GM12878 (cell line): ENCODE data around the gene WDR77. TPM values are rescaled to one million over a fixed set of nuclear protein-coding genes. Genes with fewer than 3 reads are reported as not detected.

Experiments
- ATAC-seq: fragments of 200-7000 bp; cut with Tn5 transposase; 3 replicates; pipeline ENCODE4 v1.9.1; 2020; ENCODE audit warnings: mild to moderate bottlenecking, moderate library complexity
- BruUV-seq: library from RNA; stranded (reverse); fragments of 400-500 nt; replicated peaks from 2 replicates; lab custom pipeline; 2021; lab: Mats Ljungman, UMichigan
- CTCF ChIA-PET: fragments of 300-600 bp; sonication (Branson Sonifier 250); formaldehyde crosslinking; extraction: SDS; loops from one replicate; lab custom pipeline; 2021; ENCODE audit warnings: inconsistent platforms; lab: Yijun Ruan, JAX
- POLR2A ChIA-PET: fragments of 350-600 bp; formaldehyde crosslinking; extraction: SDS; loops from one replicate; lab custom pipeline; 2021; ENCODE audit warnings: inconsistent platforms; lab: Charles Lee
- RAD21 ChIA-PET: fragments of 300-600 bp; sonication (Branson Sonifier 250); formaldehyde crosslinking; loops from one replicate; lab custom pipeline; 2023; ENCODE audit warnings: antibody characterized with exemption; ENCODE audit not compliant: unreplicated experiment; lab: Charles Lee
- SMC1A ChIA-PET: fragments of 300-600 bp; sonication (Branson Sonifier 250); formaldehyde crosslinking; loops from one replicate; lab custom pipeline; 2023; ENCODE audit not compliant: unreplicated experiment, uncharacterized antibody; lab: Charles Lee
- DNase-seq: peaks from one replicate; pipeline ENCODE4 v3.0.0-alpha.2; 2011; ENCODE audit warnings: low read depth, low spot score
- FAIRE-seq: peaks from 3 replicates; lab custom pipeline; 2011; peaks lifted over from hg19 to GRCh38; lab: Jason Lieb, UNC
- H2AFZ ChIP-seq: 2 replicates; pipeline ENCODE4 v1.6.0; 2011; ENCODE audit warnings: low read depth, low read length, control low read depth; ENCODE audit not compliant: control insufficient read depth
- H3K27ac ChIP-seq: 2 replicates; pipeline ENCODE4 v1.5.1; 2011; ENCODE audit warnings: control low read depth; ENCODE audit not compliant: control insufficient read depth, insufficient read depth
- H3K27me3 ChIP-seq, 2 experiments: replicated peaks in 1 of 2; 2 replicates each; pipeline versions ENCODE4 v1.6.0 to v1.6.1; 2011; ENCODE audit warnings: low read length in 1 of 2; ENCODE audit not compliant: control insufficient read depth in 2 of 2, insufficient read depth in 2 of 2
- H3K36me3 ChIP-seq, 2 experiments: 2 replicates each; pipeline ENCODE4 v1.5.1; 2011; ENCODE audit warnings: low read length in 1 of 2; ENCODE audit not compliant: control insufficient read depth in 2 of 2, insufficient read depth in 2 of 2
- H3K4me1 ChIP-seq: 2 replicates; pipeline ENCODE4 v1.6.1; 2011; ENCODE audit warnings: mild to moderate bottlenecking, low read length, moderate library complexity, mixed read lengths; ENCODE audit not compliant: control insufficient read depth, insufficient read depth
- H3K4me2 ChIP-seq: 2 replicates; pipeline ENCODE4 v1.6.0; 2011; ENCODE audit warnings: control low read depth; ENCODE audit not compliant: control insufficient read depth, insufficient read depth
- H3K4me3 ChIP-seq: fragments of 200-600 bp; sonication (generic); 2 replicates; pipeline ENCODE4 v1.5.1; 2016
- H3K79me2 ChIP-seq: 2 replicates; pipeline ENCODE4 v1.6.0; 2011; ENCODE audit warnings: low read length; ENCODE audit not compliant: control insufficient read depth, insufficient read depth
- H3K9ac ChIP-seq: 2 replicates; pipeline ENCODE4 v1.8.0; 2011; ENCODE audit warnings: low read length, control low read depth, mixed read lengths; ENCODE audit not compliant: control insufficient read depth, insufficient read depth
- H3K9me3 ChIP-seq: replicated peaks from 3 replicates; pipeline ENCODE4 v1.5.1; 2011; ENCODE audit warnings: mild to moderate bottlenecking, low read length; ENCODE audit not compliant: control insufficient read depth, insufficient read depth
- H4K20me1 ChIP-seq: 2 replicates; pipeline ENCODE4 v1.6.0; 2011; ENCODE audit not compliant: control insufficient read depth, insufficient read depth
- ATF7 ChIP-seq: fragments of 450-650 bp; IDR thresholded peaks from 2 replicates; pipeline ENCODE4 v1.6.1; 2016; ENCODE audit warnings: low read depth, mild to moderate bottlenecking
- CBX5 ChIP-seq: sonication (generic); IDR thresholded peaks from 2 replicates; pipeline ENCODE4 v1.6.1; 2016; ENCODE audit warnings: low read depth, moderate library complexity, mild to moderate bottlenecking, inconsistent platforms
- GATAD2B ChIP-seq: fragments of 450-650 bp; conservative IDR thresholded peaks from 2 replicates; pipeline ENCODE4 v1.6.1; 2017; ENCODE audit warnings: low read depth, mild to moderate bottlenecking, moderate library complexity
- HDAC2 ChIP-seq: fragments of 200-600 bp; sonication (generic); IDR thresholded peaks from 2 replicates; pipeline ENCODE4 v1.6.1; 2017
- IRF4 ChIP-seq: IDR thresholded peaks from 2 replicates; pipeline ENCODE4 v1.6.1; 2011; ENCODE audit warnings: low read depth, low read length
- NBN ChIP-seq: fragments of 450-650 bp; IDR thresholded peaks from 2 replicates; pipeline ENCODE4 v1.6.1; 2016
- POU2F2 ChIP-seq: IDR thresholded peaks from 3 replicates; pipeline ENCODE4 v1.6.1; 2011; ENCODE audit warnings: low read depth, mild to moderate bottlenecking, low read length, borderline replicate concordance
- TCF3 ChIP-seq: IDR thresholded peaks from 2 replicates; pipeline ENCODE4 v1.6.1; 2012; ENCODE audit warnings: low read depth, mild to moderate bottlenecking, low read length, borderline replicate concordance; ENCODE audit not compliant: insufficient read depth
- WGBS: methylation state at CpG from one replicate; pipeline ENCODE4 v1.1.6; 2016; ENCODE audit warnings: low lambda C conversion rate; ENCODE audit not compliant: insufficient replicate concordance, insufficient coverage; ENCODE audit errors: missing lambda C conversion rate; 5-methylcytosine and 5-hydroxymethylcytosine counted together
- in situ Hi-C: fragments of 300-500 bp; cut with MboI; formaldehyde crosslinking; loops from 9 replicates; pipeline ENCODE4 v1.14.3; 2018; ENCODE audit warnings: mixed read lengths
- intact Hi-C: fragments of 100-400 bp; cut with micrococcal nuclease; formaldehyde crosslinking; loops from one replicate; pipeline ENCODE4 v1.14.2; 2022; ENCODE audit not compliant: unreplicated experiment
- polyA plus RNA-seq, 11 experiments: library from polyadenylated mRNA; depleted of rRNA in 4 of 11; unstranded in 6 of 11; stranded (reverse) in 5 of 11; fragments of >200 nt; fragmentation: Nextera tagmentation in 4 of 11; fragmentation: Illumina TruSeq in 1 of 11; extraction: Ambion mirVana in 4 of 11; extraction: Trizol in 1 of 11; gene quantifications; 1 replicate in 1 of 11; 2 replicates in 10 of 11; pipeline versions ENCODE4 v1.2.1 to v1.2.3, GENCODE V29; 2011 to 2016; ENCODE audit warnings: inconsistent platforms in 2 of 11, missing spikeins in 2 of 11, low read depth in 1 of 11
- total RNA-seq, 4 experiments: library from RNA; depleted of rRNA in 3 of 4; stranded (reverse); fragments of >200 nt in 3 of 4; fragmentation: Illumina TruSeq in 1 of 4; extraction: Trizol in 1 of 4; gene quantifications; 2 replicates each; pipeline versions ENCODE4 v1.2.1 to v1.2.3, GENCODE V29; 2013 to 2021

WDR77 gene
- total and polyA plus RNA-seq, 10 of the 15 experiments (the other 5 are each of a cell fraction or from before 2014, with no cell fraction given), result 12.7 to 167 (median 67.1) TPM

DNA sequence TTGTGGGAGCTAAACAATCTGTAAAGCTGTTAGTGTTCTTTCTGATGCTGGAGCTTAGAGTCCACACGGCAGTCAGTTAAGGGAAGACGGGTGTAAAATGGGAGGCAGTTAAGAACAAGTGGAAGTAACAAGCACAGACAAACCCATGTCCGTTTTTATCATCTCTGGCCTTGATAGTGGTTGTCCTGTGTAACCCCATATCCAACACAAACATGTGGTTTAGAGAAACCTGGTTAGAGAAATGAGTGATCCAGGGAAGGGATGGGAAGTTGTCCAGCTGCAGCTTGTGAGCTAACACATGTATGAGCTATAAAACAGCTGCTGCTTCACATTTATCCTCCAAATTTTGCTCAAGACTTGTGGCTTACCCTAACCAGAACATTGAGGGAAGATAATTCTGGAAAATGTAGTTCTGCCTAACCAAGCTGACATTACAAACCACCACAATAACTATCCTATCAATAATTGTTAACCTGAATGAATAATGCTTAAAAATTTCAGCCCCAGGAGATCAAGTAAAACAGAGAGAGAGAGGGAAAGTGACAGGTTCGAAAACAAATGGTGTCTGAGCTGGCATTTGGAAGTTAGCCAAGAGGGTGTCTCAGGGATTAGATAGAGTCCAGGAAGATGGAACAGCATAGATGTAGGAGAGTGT, 14.1 kb upstream of the WDR77 start:
- DNase-seq (no peak), ATAC-seq (no peak), FAIRE-seq (no peak)
- SMC1A ChIA-PET, result interaction anchor here (0.8 to 2.3 kb wide), 8 partner anchors 9 to 304 kb away, joined by 3 to 8 read pairs (median 5); no protein-coding TSS in a partner anchor
- BruUV-seq, result no TSS peak
- H3K9me3 ChIP-seq, result no peaks in the 10 kb centered on the region
- no peaks in the 10 kb centered on the region for H4K20me1 ChIP-seq
- no peaks in the 10 kb centered on the region for H3K79me2 ChIP-seq
- peaks cover 4 to 27% of the 10 kb centered on the region in 2 experiments; a peak in 3 of 4 replicates for H3K36me3 ChIP-seq
- WGBS, result 85% methylated on average over 4 of the region's 4 CpGs
- no peaks in the 10 kb centered on the region for H3K27me3 ChIP-seq
- intact Hi-C loops (no loop called here), in situ Hi-C loops (no loop called here)
- no peak overlapping the region for H3K4me3 ChIP-seq
- POLR2A ChIA-PET, result interaction anchor here (0.5 kb wide), 1 partner anchor 1141 kb away, joined by 3 read pairs; no protein-coding TSS in a partner anchor
- CTCF ChIA-PET, result interaction anchor here (1.0 to 1.9 kb wide), 5 partner anchors 10 to 19 kb away, joined by 3 to 5 read pairs (median 4); no protein-coding TSS in a partner anchor
- H3K9ac ChIP-seq, result no peak overlapping the region
- H3K4me2 ChIP-seq, result no peak overlapping the region
- TF ChIP-seq TCF3 (no peak), NBN (no peak), ATF7 (no peak), HDAC2 (no peak), CBX5 (no peak), GATAD2B (no peak), IRF4 (no peak), POU2F2 (no peak)
- H2AFZ ChIP-seq, result no peak overlapping the region
- H3K27ac ChIP-seq, result no peak overlapping the region
- no peaks in the 10 kb centered on the region for H3K4me1 ChIP-seq
- RAD21 ChIA-PET, result interaction anchor here (1.3 kb wide), 1 partner anchor 13 kb away, joined by 3 read pairs; no protein-coding TSS in a partner anchor
